ENCODE data around the gene TRIM28. TPM values are rescaled to one million over a fixed set of nuclear protein-coding genes. Genes with fewer than 3 reads are reported as not detected.

TRIM28 gene
- total and polyA plus RNA-seq, 2 experiments from 2014 or later = 159 to 191 TPM

GRCh38 chr19:58545286-58546018 is 1.6 kb downstream of the TRIM28 start:
- Histone ChIP-seq H3K79me2 (peaks cover 48% of the 10 kb centered on the region), H3K4me2 (peak overlapping the region; percentile 97), H3K9me3 (ENCODE audit: low read depth) (no peaks in the 10 kb centered on the region), H3K4me3 (peak overlapping the region; percentile 97), H3K27ac (peak overlapping the region; percentile 98), H3K36me3 (replicated peaks; ENCODE audit: insufficient read depth, low read depth) (peaks cover 4% of the 10 kb centered on the region), H3K4me1 (ENCODE audit: insufficient read depth) (peaks cover 22% of the 10 kb centered on the region), H4K20me1 (ENCODE audit: insufficient read depth, poor library complexity, severe bottlenecking) (peaks cover 42% of the 10 kb centered on the region), H3K9me2 (replicated peaks; ENCODE audit: insufficient read depth) (no peaks in the 10 kb centered on the region), H2AFZ (no peak overlapping the region), H3K27me3 (no peaks in the 10 kb centered on the region)
- TF ChIP-seq EZH2 (IDR thresholded peaks at IDR 0.05; ENCODE audit: borderline replicate concordance) (no peak), CTCF (IDR thresholded peaks at IDR 0.05; ENCODE audit: poor library complexity) (no peak), EZH2phosphoT487 (IDR thresholded peaks at IDR 0.05; ENCODE audit: low read depth, severe bottlenecking, unreplicated experiment) (no peak)
- no peak for DNase-seq (ENCODE audit: low spot score)
- 6% methylated on average over 20 of the region's 21 CpGs for WGBS (ENCODE audit: low lambda C conversion rate, missing lambda C conversion rate)

- H3K36me3 ChIP-seq (replicated peaks; ENCODE audit: insufficient read depth, low read depth) = peaks cover 4% of the 10 kb centered on the region
- peak overlapping the region; percentile 97 for H3K4me3 ChIP-seq
- H3K4me1 ChIP-seq (ENCODE audit: insufficient read depth) = peaks cover 22% of the 10 kb centered on the region
- H3K9me2 ChIP-seq (replicated peaks; ENCODE audit: insufficient read depth) = no peaks in the 10 kb centered on the region
- H3K4me2 ChIP-seq = peak overlapping the region; percentile 97
- H3K9me3 ChIP-seq (ENCODE audit: low read depth) = no peaks in the 10 kb centered on the region
- H3K27me3 ChIP-seq = no peaks in the 10 kb centered on the region
- WGBS (ENCODE audit: low lambda C conversion rate, missing lambda C conversion rate) = 13% methylated on average over 1 of the region's 1 CpG
- H4K20me1 ChIP-seq (ENCODE audit: insufficient read depth, poor library complexity, severe bottlenecking) = peaks cover 44% of the 10 kb centered on the region
- TF ChIP-seq EZH2phosphoT487 (IDR thresholded peaks at IDR 0.05; ENCODE audit: low read depth, severe bottlenecking, unreplicated experiment) (no peak), EZH2 (IDR thresholded peaks at IDR 0.05; ENCODE audit: borderline replicate concordance) (no peak)
- H3K27ac ChIP-seq = no peak overlapping the region
- DNase-seq (ENCODE audit: low spot score) = no peak
- no peak overlapping the region for H2AFZ ChIP-seq
- H3K79me2 ChIP-seq = peaks cover 48% of the 10 kb centered on the region
These were observed 2.2 kb downstream of the TRIM28 start for GRCh38 chr19:58546019-58546530.

DNA sequence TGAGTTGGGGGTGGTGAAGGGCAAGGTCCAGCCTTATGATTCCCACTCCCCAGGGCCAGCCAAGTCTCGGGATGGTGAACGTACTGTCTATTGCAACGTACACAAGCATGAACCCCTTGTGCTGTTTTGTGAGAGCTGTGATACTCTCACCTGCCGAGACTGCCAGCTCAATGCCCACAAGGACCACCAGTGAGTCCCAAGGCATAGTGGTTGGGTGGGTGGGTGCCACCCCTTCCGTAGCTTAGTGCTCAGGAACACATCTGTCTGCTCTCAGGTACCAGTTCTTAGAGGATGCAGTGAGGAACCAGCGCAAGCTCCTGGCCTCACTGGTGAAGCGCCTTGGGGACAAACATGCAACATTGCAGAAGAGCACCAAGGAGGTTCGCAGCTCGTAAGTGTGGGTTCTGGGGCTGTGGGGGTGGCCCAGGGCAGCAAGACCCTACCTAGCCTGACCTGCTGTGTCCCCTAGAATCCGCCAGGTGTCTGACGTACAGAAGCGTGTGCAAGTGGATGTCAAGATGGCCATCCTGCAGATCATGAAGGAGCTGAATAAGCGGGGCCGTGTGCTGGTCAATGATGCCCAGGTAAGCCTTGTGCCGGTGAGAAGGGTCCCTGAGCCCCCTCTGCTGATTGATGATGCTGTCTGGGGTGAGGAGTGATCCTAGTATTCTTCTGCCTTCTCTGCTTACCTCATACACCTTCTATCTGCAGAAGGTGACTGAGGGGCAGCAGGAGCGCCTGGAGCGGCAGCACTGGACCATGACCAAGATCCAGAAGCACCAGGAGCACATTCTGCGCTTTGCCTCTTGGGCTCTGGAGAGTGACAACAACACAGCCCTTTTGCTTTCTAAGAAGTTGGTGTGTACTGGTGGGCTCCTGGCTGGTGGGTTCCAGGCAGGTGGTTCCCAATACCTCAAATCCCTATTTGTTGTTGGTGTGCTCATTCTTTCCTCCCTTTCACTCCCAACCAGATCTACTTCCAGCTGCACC is 3.8 kb downstream of the TRIM28 start:
- Histone ChIP-seq H2AFZ (no peak overlapping the region), H3K4me2 (peak overlapping the region; percentile 97), H3K36me3 (replicated peaks; ENCODE audit: insufficient read depth, low read depth) (peaks cover 4% of the 10 kb centered on the region), H3K4me1 (ENCODE audit: insufficient read depth) (peaks cover 22% of the 10 kb centered on the region), H3K4me3 (no peak overlapping the region), H3K79me2 (peaks cover 48% of the 10 kb centered on the region), H3K27me3 (no peaks in the 10 kb centered on the region), H3K9me2 (replicated peaks; ENCODE audit: insufficient read depth) (no peaks in the 10 kb centered on the region), H4K20me1 (ENCODE audit: insufficient read depth, poor library complexity, severe bottlenecking) (peaks cover 44% of the 10 kb centered on the region), H3K27ac (no peak overlapping the region), H3K9me3 (ENCODE audit: low read depth) (no peaks in the 10 kb centered on the region)
- 93% methylated on average over 18 of the region's 18 CpGs for WGBS (ENCODE audit: low lambda C conversion rate, missing lambda C conversion rate)
- no peak for DNase-seq (ENCODE audit: low spot score)
- no peak for TF ChIP-seq CTCF (IDR thresholded peaks at IDR 0.05; ENCODE audit: poor library complexity)
- TF ChIP-seq EZH2phosphoT487 (IDR thresholded peaks at IDR 0.05; ENCODE audit: low read depth, severe bottlenecking, unreplicated experiment) = no peak
- no peak for TF ChIP-seq EZH2 (IDR thresholded peaks at IDR 0.05; ENCODE audit: borderline replicate concordance)

Data from hepatocyte (in vitro differentiated cells).